ENCODE results near the gene NHS.
A peak's percentile ranks its signal among the peaks of the same experiment; 100 is the strongest.

The NHS gene

DNA sequence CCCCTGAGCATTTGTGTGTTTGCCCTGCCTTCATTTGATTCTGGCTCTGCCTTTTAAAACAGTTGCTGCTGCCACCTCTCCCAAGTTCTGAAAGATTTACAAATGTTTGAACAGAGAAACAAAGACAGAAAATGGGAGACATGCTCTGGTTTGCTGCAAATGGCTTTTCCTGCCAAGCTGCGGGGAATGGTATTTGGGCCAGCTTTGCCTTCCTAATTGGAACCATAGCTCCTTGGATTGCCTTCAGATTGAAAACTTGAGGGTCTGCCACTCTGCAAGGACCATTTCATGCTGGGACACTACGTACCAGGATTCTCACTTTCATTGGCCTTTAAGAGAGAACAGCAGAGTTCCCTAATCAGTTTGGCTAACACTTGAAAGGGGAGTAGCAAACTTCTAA is 74.9 kb downstream of the NHS start:
- DNase-seq = no peak

GRCh38 chrX:17453788-17454187 is 78.8 kb downstream of the NHS start:
- peak; percentile 72 for DNase-seq

DNA sequence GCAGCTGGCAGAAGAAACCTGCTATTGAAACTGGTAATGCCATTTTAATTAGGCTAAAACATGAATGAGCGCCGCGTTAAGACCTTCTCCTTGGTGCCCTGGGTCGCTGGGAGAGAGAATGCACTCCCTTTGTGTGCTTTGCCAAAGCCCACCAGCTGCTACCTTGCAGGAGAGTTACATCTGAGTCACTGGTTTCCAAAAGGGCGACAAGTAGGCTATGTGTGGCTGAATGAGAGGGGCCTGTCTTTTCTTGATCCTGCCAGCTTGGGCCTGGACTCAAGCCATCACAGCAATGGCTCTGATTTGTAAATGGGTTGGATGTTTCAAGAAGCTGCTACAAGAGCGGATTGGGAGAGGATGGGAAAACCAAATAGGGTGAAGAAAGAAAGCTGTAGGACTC is 81.5 kb downstream of the NHS start:
- DNase-seq = no peak

GRCh38 chrX:17459008-17459611 is 84.1 kb downstream of the NHS start:
- peak; percentile 86 for DNase-seq

GRCh38 chrX:17459661-17460060 is 84.7 kb downstream of the NHS start:
- DNase-seq = peak; percentile 57

DNA sequence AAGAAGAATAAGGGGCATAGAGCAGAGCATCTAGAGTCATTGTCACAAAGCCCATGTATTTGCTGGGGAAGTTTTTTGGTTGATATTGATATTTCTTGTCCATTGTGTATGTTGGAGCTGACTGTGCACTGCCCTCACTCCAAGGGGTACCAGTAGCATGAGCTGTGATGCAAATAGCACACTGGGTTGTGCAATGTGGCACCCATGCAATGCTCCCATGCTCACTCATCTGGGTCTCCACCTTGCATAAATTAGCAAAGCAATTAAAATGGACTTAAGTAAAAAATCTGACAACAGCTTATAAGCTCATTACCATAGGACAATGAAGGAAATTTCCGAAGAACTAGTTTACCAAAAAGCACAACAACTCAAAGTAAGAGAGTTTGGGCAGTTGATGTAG is 87.9 kb downstream of the NHS start:
- DNase-seq = no peak

- DNase-seq = peak; percentile 40
Observed at GRCh38 chrX:17464194-17464593, 89.2 kb downstream of the NHS start.

DNA sequence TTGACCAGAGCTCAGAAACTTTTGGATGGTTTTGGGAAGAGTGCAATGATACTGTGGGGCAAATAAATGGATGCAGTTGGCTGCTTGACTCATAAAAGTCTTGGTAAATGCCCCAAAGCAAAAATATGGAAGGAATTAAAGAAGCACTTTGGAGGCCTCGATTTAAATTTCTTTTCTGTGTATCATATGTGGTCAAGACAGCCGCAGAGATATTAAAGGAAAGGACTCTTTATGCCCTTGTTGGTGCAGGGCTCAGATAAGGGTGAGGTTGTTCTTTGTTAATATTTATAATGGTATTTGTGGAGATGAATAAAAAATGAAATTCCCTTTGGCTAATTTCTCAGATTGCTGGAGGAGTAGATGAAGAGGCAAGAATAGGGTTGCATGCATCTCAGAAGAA is 90.2 kb downstream of the NHS start:
- peak; percentile 14 for DNase-seq

- DNase-seq = no peak
Observed at GRCh38 chrX:17465802-17466201, 90.8 kb downstream of the NHS start.

GRCh38 chrX:17470136-17470535 is 95.1 kb downstream of the NHS start:
- DNase-seq = peak; percentile 37

DNA sequence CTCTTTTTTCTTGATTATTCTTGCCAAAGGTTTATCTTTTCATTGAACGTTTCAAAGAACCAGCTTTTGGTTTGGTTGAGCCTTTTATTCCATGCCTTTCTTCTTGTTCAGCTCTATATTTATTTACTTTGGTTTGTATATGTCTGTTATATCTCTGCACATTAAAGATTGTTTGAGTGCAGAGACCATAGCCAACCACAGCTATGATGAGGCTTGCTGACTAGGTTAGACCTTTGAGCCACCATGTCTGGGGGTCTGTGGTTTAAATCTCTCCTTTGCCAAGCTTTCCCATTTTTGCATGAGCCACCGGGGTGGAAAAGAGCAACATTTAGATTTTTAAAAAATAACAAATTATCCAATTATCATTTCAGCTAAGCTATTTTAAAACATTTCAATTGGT is 96.1 kb downstream of the NHS start:
- no peak for DNase-seq

DNA sequence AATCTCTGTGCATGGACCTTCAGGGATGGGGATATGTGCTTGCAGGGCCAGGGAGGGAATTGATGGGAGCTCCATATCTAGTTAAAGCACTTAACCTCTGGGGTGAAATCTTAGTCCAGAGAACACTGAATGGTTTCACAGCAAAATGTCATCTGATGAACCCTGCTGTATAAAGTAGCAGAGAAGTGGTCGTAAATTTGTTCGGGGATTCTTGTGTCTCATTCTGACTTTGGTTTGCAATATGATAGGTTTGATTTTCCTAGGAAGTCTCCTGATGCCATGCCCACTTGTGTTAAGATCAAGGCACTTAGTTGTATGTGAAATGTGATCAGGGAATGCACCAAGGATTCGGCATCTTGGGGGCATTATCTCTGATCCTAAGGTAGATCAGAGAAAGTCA is 96.9 kb downstream of the NHS start:
- no peak for DNase-seq

DNA sequence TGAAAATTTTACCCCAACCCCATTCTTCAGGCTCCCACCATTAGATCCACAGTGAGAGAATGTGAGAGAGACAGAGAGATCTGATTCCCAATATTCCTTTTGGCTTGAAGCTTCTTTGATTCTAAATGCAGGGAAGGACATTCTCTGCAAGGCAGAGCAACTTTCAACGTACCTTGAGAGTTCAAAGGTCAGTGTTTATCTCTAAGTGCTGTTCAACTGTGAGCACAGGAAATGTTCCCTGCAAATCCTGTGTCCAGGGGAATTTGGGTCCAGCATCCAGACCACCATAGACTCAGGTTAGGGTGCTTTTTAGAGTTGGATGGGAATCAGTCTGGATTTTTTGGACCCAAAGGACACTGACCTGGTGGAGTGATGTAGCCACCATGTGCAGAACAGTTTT is 97.4 kb downstream of the NHS start:
- no peak for DNase-seq

- DNase-seq = no peak
Observed at GRCh38 chrX:17473021-17473420, 98.0 kb downstream of the NHS start.

DNA sequence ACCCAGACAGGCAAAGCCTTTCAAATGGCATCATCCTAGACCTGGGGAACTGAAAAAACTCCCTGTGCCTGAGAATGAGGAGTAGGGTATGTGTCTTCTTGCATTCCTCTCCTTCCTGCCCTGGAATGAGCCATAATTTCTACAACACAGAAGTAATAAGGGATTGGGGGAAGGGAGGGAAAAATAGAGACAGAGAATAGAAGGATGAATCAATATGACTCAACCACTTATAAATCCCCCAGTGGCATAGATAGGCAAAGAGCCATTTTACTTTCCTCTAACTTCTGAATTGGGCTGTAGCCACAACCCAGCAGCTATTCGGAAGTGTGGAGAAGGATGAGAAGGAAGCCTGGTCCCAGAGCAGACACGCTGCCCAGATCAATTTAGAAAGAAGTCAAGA is 99.9 kb downstream of the NHS start:
- peak; percentile 91 for DNase-seq

- peak; percentile 42 for DNase-seq
Observed at GRCh38 chrX:17475449-17476217, 100.6 kb downstream of the NHS start.

GRCh38 chrX:17476411-17476810 is 101.4 kb downstream of the NHS start:
- no peak for DNase-seq

GRCh38 chrX:17481086-17481485 is 106.1 kb downstream of the NHS start:
- no peak for DNase-seq

GRCh38 chrX:17484592-17484991 is 109.6 kb downstream of the NHS start:
- DNase-seq = no peak

DNA sequence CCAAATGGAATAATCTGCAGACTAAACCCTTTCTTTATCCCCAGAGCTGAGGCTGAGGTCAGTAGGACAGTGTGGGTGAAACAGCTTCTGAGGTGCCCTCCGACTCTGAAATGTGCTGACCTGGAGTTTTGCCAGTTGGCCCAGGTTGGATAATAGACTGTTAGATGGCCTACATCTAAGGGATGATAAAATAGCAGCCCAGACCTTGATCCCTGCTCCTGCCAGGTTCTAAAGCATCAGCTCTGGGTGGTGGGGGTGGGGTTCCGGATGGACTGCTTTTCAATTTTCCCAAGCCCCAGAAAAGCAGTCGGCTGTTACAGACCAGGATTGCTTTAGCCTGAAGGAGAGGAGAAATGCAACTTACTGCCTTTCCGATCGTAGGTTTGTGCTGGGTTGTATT is 110.4 kb downstream of the NHS start:
- DNase-seq = no peak

DNA sequence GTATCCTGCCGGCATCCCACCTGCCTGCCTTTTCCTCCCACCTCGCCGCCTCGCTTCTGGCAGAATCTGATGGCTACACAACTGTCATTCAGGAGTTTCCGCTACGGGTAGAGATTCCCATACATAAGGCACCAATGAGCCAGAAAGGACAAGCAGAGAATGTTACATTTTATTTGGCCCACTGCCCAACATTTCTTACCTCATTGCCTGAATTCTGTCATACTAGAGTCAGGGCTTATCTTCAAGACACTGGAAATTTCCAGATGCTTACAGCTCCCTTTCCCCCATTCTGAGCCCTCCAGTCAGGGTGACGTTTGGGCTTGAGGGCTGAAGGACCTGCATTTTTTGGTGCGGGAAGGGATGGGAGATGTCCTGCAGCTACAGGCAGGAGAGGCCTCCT is 113.0 kb downstream of the NHS start:
- DNase-seq = no peak

DNA sequence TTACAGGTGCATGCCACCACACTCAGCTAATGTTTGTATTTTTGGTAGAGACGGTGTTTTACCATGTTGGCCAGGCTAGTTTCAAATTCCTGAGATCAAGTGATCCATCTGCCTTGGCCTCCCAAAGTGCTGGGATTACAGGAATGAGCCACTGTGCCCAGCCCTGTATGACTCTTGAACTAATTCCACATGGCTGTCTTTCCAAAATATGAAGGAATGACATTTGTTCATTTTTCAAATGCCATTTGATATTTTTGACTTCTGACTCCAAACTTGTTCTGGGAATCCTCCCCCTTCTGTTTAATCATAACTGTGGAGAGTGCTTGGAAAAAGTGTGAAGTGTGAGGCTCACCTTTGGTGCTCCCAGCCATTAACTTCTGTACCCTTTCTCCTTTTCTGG is 119.2 kb downstream of the NHS start:
- no peak for DNase-seq

DNA sequence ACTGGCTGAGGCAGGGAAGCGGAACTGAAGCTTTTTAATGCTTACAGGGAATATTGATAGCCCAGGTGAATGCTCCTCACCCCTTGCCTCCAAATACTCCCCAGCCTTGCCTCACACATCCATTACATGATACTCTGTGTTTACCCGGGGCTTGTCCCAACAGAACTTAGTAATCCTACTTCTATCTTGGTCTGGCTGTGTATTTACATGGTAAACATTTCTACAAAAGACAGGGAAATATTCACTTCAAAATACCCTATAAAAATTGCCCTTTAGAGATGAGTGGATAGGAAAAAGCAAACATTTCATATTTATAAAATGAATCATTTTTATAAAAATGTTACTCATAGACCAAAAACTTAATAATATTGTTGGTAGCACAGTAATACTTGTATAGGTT is 120.1 kb downstream of the NHS start:
- DNase-seq = no peak

DNA sequence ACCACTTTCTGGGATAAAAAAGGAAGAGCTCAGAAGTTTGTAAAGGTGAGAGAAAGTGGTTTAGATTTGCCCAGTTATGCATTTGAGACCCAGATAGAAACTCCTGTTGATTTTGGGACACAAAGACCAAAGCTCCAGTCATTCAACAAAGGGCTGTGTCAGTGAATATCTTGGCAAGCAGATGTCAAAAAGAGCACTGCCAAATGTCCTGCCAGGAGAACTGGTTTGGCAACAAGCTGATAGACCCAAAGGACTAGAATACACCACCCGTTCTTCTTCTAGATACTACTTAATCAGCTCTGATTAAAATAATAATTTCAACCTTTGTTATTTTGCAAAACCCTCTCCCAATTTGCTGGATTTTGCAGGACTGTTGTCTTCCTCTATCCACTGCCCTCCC is 121.4 kb downstream of the NHS start:
- no peak for DNase-seq

- no peak for DNase-seq
Observed at GRCh38 chrX:17497193-17497592, 122.2 kb downstream of the NHS start.
